PC-3 (cell line): ENCODE measurements around the gene MAT2B. TPM values are rescaled to one million over a fixed set of nuclear protein-coding genes. Genes with fewer than 3 reads are reported as not detected.

ENCODE experiments used
- ATAC-seq: fragments of 200-7000 bp; cut with Tn5 transposase; 2 replicates; pipeline ENCODE4 v1.9.1; 2020; ENCODE audit warnings: mild to moderate bottlenecking, moderate library complexity
- BruUV-seq: library from RNA; stranded (reverse); fragments of 400-500 nt; replicated peaks from 2 replicates; lab custom pipeline; 2021; lab: Mats Ljungman, UMichigan
- CTCF ChIA-PET: fragments of 300-600 bp; sonication (Branson Sonifier 250); formaldehyde crosslinking; loops from one replicate; lab custom pipeline; 2022; ENCODE audit warnings: antibody characterized with exemption; lab: Charles Lee
- POLR2A ChIA-PET: fragments of 300-600 bp; sonication (Branson Sonifier 250); formaldehyde crosslinking; loops from one replicate; lab custom pipeline; 2022; ENCODE audit warnings: antibody characterized with exemption; ENCODE audit not compliant: unreplicated experiment; lab: Charles Lee
- DNase-seq: peaks from one replicate; pipeline ENCODE4 v3.0.0-alpha.2; 2015
- H2AFZ ChIP-seq: fragments of 300-600 bp; sonication (generic); 2 replicates; pipeline ENCODE4 v1.6.0; 2016; ENCODE audit warnings: antibody characterized with exemption, low read length
- H3F3A ChIP-seq: fragments of 300-600 bp; sonication (generic); one replicate; pipeline ENCODE4 v1.6.0; 2017; ENCODE audit warnings: antibody characterized with exemption, low read length, control low read depth, mild to moderate bottlenecking; ENCODE audit not compliant: unreplicated experiment
- H3K27ac ChIP-seq: fragments of 300-600 bp; sonication (generic); 2 replicates; pipeline ENCODE4 v1.5.1; 2016; ENCODE audit warnings: mild to moderate bottlenecking, low read length
- H3K27me3 ChIP-seq: fragments of 300-600 bp; sonication (generic); 2 replicates; pipeline ENCODE4 v1.6.1; 2016; ENCODE audit warnings: low read length, mixed read lengths
- H3K36me3 ChIP-seq: fragments of 300-600 bp; sonication (generic); 2 replicates; pipeline ENCODE4 v1.6.1; 2016; ENCODE audit warnings: low read depth, mixed run types, low read length, mixed read lengths
- H3K4me1 ChIP-seq: fragments of 300-600 bp; sonication (generic); 2 replicates; pipeline ENCODE4 v1.5.1; 2016; ENCODE audit warnings: low read length; ENCODE audit not compliant: insufficient read depth
- H3K4me2 ChIP-seq: fragments of 300-600 bp; sonication (generic); 2 replicates; pipeline ENCODE4 v1.6.0; 2016; ENCODE audit warnings: low read length
- H3K4me3 ChIP-seq: fragments of 300-600 bp; sonication (generic); 2 replicates; pipeline ENCODE4 v1.5.1; 2016; ENCODE audit warnings: mild to moderate bottlenecking, low read length, mixed read lengths
- H3K79me2 ChIP-seq: fragments of 300-600 bp; sonication (generic); 2 replicates; pipeline ENCODE4 v1.6.1; 2017; ENCODE audit warnings: low read length, mixed read lengths
- H3K9ac ChIP-seq: fragments of 300-600 bp; sonication (generic); 2 replicates; pipeline ENCODE4 v1.6.0; 2016; ENCODE audit warnings: mild to moderate bottlenecking, low read length
- H3K9me2 ChIP-seq: fragments of 300-600 bp; sonication (generic); replicated peaks from 2 replicates; pipeline ENCODE4 v1.6.1; 2016; ENCODE audit warnings: mixed run types, low read length, mixed read lengths
- H3K9me3 ChIP-seq: fragments of 300-600 bp; sonication (generic); 2 replicates; pipeline ENCODE4 v1.6.1; 2016; ENCODE audit warnings: low read length, mixed read lengths
- H4K20me1 ChIP-seq: fragments of 300-600 bp; sonication (generic); 2 replicates; pipeline ENCODE4 v1.6.1; 2016; ENCODE audit warnings: low read length, mixed read lengths
- EZH2 ChIP-seq: fragments of 300-600 bp; sonication (generic); IDR thresholded peaks from one replicate; pipeline ENCODE4 v1.6.1; 2017; ENCODE audit warnings: antibody characterized with exemption, mild to moderate bottlenecking, low read length; ENCODE audit not compliant: unreplicated experiment
- EZH2phosphoT487 ChIP-seq: fragments of 300-600 bp; sonication (generic); IDR thresholded peaks from 2 replicates; pipeline ENCODE4 v1.6.1; 2018; ENCODE audit warnings: mild to moderate bottlenecking, antibody characterized with exemption, low read length, borderline replicate concordance
- intact Hi-C: fragments of 100-400 bp; cut with micrococcal nuclease; formaldehyde crosslinking; loops from 2 replicates; pipeline ENCODE4 v1.9.0; 2023
- total RNA-seq: library from RNA; depleted of rRNA; stranded (reverse); fragments of >200 nt; gene quantifications from 2 replicates; pipeline ENCODE4 v1.2.3, GENCODE V29; 2014
- TF ChIP-seq, protein P1 (sequence below): fragments of 300-600 bp; sonication (generic); conservative IDR thresholded peaks from 2 replicates; pipeline ENCODE4 v1.5.1; 2017; ENCODE audit warnings: antibody characterized with exemption, low read depth, mild to moderate bottlenecking, low read length

The MAT2B gene
- total RNA-seq, 1 experiment from 2014 or later, result 24.3 TPM

DNA sequence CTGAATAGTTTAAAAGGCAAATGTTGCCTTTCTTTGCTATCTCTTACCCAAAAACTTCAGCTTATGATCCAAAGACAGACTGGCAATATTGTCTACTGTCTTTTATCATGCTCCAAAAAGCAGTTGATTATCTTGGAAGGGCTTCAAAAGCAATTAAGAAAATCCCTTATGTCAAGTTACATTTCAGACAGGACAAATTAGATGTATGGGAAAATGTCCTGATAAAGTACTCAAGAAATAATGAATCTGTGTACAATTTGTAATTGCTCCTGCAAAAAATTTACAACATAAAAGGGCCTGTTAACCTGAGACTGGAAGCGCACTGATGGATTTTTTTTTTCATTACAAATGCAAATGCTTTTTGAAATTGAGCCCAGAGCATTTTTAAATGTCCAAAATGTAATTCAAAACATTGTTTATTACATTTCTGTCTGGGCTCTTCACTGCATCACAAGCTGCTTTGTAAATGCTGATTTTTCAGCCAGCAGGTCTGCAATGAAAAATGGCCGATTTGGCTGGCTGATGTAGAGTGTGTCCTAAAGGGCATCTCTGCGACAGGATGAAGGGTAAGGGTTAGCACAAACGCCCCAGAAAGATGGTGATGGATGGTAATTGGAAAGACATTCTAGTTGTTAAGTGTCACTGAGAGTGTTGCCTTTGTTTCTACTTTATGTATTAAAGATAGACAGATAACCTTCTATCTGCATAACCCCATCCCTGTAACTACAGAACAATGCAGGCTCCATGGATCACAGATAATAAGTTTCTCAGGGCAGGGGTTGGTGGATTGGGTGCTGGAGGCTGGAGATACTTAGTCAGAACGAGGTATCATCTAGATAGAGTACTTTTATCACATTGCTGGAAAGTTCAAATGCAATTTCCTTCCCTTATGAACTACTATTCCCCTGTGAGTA lies 27.0 kb downstream of the MAT2B start:
- Histone ChIP-seq H3K79me2 (no peaks in the 10 kb centered on the region), H3K9ac (no peak overlapping the region), H2AFZ (no peak overlapping the region), H3K4me2 (no peak overlapping the region), H4K20me1 (no peaks in the 10 kb centered on the region), H3K27ac (no peak overlapping the region), H3K4me1 (no peaks in the 10 kb centered on the region), H3F3A (no peaks in the 10 kb centered on the region), H3K36me3 (no peaks in the 10 kb centered on the region), H3K4me3 (no peak overlapping the region), H3K9me2 (no peaks in the 10 kb centered on the region), H3K27me3 (peaks cover 30% of the 10 kb centered on the region; the same call in 1 of the 2 replicates), H3K9me3 (no peaks in the 10 kb centered on the region)
- DNase-seq (no peak), ATAC-seq (no peak)
- ChIA-PET POLR2A (no interaction called here), CTCF (no interaction called here)
- intact Hi-C loops, result no loop called here
- BruUV-seq, result no TSS peak
- TF ChIP-seq EZH2phosphoT487, result no peak
- TF ChIP-seq EZH2, result no peak
- TF ChIP-seq, protein P1, sequence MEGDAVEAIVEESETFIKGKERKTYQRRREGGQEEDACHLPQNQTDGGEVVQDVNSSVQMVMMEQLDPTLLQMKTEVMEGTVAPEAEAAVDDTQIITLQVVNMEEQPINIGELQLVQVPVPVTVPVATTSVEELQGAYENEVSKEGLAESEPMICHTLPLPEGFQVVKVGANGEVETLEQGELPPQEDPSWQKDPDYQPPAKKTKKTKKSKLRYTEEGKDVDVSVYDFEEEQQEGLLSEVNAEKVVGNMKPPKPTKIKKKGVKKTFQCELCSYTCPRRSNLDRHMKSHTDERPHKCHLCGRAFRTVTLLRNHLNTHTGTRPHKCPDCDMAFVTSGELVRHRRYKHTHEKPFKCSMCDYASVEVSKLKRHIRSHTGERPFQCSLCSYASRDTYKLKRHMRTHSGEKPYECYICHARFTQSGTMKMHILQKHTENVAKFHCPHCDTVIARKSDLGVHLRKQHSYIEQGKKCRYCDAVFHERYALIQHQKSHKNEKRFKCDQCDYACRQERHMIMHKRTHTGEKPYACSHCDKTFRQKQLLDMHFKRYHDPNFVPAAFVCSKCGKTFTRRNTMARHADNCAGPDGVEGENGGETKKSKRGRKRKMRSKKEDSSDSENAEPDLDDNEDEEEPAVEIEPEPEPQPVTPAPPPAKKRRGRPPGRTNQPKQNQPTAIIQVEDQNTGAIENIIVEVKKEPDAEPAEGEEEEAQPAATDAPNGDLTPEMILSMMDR, result no peak

DNA sequence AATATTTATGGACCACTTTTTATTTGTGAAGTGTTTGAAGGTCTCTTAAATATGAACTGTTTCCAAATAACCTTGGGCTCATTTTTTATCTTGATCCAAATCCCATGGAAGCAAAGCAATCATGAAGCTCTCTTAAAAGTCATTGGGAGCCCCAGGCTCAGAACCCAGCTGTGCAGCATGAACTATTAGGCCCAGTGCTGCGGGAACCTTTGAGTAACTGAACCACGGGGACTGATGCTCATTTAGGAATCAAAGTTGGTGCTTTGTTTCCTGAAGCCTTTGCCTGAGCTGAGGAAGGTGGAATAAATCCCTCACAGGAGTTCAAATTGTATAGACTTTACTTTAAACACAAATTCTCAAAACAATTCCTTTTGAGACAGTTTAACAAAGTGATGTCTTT lies 27.8 kb downstream of the MAT2B start:
- Histone ChIP-seq H3K4me1 (no peaks in the 10 kb centered on the region), H3K9me3 (no peaks in the 10 kb centered on the region), H3K4me3 (no peak overlapping the region), H3K79me2 (no peaks in the 10 kb centered on the region), H2AFZ (no peak overlapping the region), H3K9me2 (no peaks in the 10 kb centered on the region), H3K9ac (no peak overlapping the region), H3K4me2 (no peak overlapping the region), H3K27me3 (peaks cover 30% of the 10 kb centered on the region; the same call in 1 of the 2 replicates), H3K27ac (no peak overlapping the region), H3K36me3 (no peaks in the 10 kb centered on the region), H3F3A (no peaks in the 10 kb centered on the region), H4K20me1 (no peaks in the 10 kb centered on the region)
- TF ChIP-seq EZH2 (no peak), EZH2phosphoT487 (no peak)
- TF ChIP-seq, protein P1, result no peak
- DNase-seq (no peak), ATAC-seq (no peak)
- ChIA-PET POLR2A (no interaction called here), CTCF (no interaction called here)
- intact Hi-C loops, result no loop called here
- BruUV-seq, result no TSS peak
